HG03064 (cell line): ENCODE measurements around the gene SIL1.
"Not testable (repeated sequence)": the region's sequence is repeated elsewhere in the genome, so short reads cannot be mapped to it uniquely, and the experiment has no call there.

ENCODE experiments used
- ATAC-seq: cut with Tn5 transposase; IDR thresholded peaks from one replicate; pipeline ENCODE4 v1.9.1; 2021; ENCODE audit warnings: low read depth; ENCODE audit not compliant: unreplicated experiment

Gene SIL1

GRCh38 chr5:139078345-139078744 lies 119.8 kb downstream of the SIL1 start:
- no peak for ATAC-seq

DNA sequence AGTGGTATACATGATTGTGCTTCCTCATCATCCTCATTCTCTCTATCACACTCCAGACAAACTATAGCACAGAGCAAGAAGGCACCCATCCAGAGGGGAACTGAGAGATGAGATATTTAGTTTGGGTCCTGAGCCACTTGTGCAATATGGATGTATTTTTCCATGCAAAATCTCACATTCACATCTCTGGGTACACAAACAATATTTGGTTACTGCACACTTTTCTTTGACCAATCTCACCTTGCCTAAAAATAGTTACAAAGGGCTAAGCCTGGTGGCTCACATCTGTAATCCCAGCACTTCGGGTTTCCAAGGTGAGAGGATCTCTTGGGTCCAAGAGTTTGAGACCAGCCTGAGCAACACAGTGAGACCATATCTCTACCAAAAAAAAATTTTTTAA lies 120.3 kb downstream of the SIL1 start:
- no peak for ATAC-seq

GRCh38 chr5:139076111-139076510 lies 122.1 kb downstream of the SIL1 start:
- ATAC-seq: no peak

DNA sequence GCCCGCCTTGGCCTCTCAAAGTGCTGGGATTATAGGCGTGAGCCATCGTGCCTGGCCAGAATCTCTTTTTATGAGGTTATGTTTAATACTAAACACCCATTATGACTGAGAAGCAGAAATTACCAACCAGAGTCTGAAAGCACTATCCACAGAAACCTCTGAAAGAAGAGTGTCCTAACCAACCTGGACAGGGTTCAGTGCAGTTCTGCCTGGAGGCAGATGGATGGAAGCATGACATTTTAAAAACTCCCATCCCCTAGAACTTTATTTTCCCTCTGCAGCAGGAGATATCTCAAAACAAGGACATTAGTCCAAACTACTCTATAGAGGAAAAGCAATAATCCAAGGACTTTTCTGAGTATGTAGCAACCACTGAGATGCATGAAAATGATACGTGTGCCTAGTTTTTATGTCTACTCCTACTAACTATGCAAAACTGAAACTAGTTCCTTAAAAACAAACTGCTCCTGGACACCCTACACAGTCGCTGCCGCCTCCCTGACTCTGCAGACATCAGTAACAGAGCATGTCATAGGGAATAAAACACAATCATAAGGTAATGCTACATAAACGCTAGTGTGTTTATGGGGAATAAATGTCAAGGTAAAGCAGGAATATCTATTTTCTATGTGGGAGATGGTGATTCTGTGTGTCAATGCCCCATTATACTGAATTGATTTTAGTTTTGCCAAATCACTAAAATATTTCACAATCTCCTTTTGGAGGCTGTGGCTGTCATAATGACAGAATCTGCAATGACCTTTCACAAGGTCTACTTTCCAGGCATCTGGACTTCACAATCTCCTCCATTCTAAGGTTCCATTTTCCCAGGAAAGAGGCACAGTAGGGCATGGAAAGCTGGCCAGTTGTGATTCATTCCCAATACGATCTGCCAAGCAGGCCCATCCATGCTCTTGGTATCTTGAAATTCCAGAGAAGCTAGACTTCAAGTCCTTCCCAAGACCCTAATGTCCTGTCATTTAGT lies 122.8 kb downstream of the SIL1 start:
- ATAC-seq: no peak

DNA sequence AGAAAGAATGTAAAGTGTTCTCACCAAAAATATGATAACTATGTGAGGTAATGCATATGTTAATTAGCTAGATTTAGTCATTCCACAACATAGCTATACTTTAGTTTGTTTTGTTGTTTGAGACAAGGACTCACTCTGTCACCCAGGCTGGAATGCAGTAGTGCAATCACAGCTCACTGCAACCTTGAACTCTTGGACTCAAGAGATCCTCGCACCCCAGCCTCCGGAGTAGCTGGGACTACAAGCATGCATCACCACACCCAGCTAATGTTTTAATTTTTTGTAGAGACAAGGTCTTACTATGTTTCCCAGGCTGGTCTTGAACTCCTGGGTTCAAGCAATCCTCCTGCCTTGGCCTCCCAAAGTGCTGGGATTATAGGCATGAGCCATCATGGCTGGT lies 124.2 kb downstream of the SIL1 start:
- not testable (repeated sequence) for ATAC-seq

- ATAC-seq: no peak
These were observed 129.5 kb downstream of the SIL1 start for GRCh38 chr5:139068494-139069151.

- ATAC-seq: no peak
These were observed 130.1 kb downstream of the SIL1 start for GRCh38 chr5:139068060-139068459.

DNA sequence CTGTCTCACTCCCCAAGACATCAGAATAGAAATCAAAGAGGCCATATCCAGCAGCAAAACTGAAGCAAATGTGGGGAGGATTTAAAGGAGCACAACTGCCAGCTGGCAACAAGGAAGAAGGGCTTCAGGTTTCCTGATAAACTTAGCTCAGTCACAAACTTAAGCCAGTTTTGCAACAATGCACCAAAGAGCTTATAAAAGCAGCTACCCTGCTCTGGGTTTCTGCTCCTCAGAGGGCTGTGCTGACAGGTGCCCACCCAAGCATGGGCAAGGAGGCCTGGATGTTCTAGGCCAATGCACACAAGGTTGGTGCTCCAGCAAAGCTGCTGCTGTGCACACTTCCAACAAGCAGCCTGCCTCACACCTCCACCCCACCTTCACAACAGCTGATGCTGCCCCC lies 132.9 kb downstream of the SIL1 start:
- ATAC-seq: no peak

- ATAC-seq: no peak
These were observed 133.6 kb downstream of the SIL1 start for GRCh38 chr5:139064613-139065012.

DNA sequence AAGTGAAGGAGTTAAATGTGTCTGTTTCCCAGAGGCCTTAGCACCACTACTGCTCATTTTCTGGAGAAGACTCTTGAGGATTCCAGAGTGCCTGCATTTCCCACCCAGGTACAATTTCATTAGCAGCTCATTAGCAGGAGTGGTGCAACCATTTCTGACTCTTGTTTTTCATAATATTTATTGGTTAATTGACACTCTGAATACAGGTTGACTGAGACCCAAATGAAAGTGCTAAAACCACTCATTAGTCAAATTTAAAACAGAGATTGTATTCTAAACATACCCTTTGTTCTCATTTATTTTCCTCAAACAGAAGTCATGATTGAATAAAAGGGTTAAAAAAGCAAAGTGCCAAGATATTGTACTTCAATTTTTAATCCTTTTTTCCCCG lies 134.5 kb downstream of the SIL1 start:
- ATAC-seq: no peak

DNA sequence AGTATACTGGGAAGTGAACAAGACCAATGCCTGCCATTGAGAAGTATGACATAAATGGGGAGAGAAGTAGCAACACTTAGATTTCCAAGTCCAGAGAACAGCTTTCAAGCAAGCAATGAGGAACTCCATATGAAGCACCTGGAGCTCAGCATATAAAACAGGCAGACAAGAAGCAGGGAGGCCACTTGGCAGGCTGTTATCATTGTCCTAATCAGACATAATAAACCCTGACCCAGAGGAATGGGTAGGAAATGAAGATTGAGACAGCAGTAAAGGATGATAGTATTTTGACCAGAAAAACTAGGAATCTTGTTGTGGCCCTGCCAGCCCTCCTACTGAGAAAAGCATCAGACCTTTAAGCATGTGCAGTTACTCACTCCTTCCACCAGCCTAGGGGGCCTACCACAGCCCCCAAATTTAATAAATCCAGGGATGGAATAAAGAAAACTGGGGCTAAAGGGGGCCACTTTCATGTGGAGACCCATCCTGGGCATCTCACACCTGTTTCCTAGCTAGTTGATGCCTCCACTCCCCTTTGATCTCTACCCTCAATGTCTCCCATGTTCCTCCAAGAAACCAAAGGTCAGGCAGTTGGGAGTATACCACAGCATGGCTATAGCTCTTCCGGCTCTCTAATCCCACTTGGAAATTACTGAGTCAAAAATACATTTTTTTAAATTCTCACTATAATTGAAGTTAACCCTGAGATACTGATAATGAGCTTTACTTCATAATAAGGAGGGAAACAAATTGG lies 135.1 kb downstream of the SIL1 start:
- no peak for ATAC-seq

DNA sequence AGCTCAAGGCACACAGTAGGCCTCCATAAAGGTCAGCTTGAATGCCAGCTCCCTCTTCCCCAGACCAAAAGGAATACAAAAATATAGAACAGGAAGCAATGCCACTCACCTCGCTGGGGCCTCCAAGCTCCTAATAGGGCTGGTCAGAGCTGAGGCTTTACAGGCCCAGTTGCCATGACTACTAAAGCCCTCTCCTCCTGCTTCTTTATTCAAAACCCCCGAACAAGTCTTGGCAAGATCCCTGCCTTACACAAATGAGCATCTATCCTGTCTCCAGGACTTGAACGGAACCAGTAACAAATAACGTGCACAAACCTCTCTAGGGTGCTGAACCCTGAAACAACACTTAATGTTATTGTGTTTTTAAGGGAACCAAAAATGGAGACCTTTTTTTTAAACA lies 136.3 kb downstream of the SIL1 start:
- ATAC-seq: no peak

GRCh38 chr5:139061274-139061673 lies 136.9 kb downstream of the SIL1 start:
- no peak for ATAC-seq

DNA sequence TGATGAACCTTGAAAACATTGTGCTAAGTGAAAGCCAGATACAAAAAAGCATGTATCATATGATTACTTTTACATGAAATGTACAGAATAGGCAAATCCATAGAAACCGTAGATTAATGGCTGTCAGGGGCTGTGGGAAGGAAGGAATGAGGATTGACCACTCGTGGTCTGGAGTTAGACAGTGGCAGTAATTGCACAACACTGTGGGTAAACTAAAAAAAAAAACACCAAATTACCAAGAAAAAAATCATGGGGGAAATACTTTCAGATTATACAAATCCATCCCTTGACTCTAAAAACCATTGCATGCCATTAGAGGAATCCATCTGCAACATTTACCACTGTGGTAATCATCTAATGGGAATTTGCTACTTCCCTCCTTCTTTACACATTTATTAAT lies 140.0 kb downstream of the SIL1 start:
- ATAC-seq: no peak

GRCh38 chr5:139057045-139057939 lies 140.9 kb downstream of the SIL1 start:
- not testable (repeated sequence) for ATAC-seq

DNA sequence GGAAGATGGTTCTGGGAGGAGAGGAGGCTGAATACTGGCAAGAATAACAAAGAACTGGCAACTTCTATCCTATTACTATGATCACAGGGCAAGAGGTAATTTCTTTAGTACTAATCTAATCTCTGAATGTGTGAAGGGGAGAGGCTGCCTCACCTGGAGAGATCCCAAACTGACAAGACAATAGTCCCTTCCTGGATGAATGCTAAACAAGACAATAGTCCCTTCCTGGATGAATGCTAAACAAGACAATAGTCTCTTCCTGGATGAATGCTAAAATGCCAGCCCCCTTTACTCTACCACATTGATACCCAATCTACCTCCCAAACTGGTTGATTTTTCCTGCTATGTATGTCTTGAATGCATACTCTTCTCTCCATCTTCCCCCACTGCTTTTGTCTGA lies 145.2 kb downstream of the SIL1 start:
- ATAC-seq: no peak

GRCh38 chr5:139051392-139051791 lies 146.8 kb downstream of the SIL1 start:
- no peak for ATAC-seq

DNA sequence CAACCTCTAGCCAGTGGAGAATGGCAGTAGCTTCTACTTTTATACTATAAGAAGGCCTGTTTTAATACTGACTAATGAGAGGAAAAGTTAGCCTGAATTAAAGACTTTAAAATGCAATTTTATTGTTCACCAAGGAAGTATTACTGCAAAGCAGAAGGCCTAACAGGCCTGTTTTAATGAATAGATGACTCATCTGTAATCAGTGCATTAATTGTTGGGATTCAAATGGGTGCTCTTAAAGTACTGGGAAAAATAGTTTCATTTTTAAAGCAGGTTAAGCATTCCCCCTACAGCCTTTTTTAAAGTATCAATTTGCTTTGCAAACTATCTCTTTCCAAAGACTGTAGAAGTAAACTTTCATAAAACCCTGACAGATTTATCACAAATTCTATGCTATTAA lies 147.7 kb downstream of the SIL1 start:
- no peak for ATAC-seq

DNA sequence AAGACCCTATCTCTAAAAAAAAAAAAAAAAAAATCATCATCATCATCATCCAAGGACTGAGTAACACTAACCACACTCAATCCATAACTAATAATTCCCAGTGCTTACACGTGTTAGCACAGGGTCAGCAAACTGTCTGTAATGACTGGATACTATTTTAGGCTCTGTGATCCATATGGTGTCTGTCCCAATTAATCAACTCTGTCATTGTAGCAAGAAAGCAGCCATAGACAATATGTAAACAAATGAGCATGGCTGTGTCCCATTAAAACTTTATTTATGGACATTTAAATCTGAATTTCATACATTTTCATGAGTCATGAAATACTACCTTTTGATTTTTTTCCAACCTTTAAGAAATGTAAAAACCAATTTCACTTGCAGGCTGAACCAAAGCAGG lies 148.4 kb downstream of the SIL1 start:
- no peak for ATAC-seq

DNA sequence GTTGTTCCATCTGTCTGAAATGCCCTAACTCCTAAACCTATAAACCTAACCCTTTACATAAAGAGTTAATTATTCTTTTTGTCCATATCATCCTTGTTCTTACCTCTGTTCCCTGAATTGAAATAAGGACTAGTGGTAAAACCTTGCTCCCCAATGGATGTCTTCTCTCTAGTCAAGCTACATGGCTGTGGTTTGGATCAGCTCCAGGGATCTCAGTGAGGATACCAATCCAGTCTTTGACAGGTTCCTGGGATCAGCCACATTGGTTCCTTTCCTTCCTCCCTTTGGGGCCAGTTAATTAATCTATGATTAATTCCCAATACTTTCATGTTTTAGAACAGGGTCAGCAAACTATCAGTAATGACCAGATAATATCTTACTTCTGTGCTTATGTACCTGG lies 151.6 kb downstream of the SIL1 start:
- no peak for ATAC-seq
